Loucy (cell line): ENCODE measurements around the gene ADGRG1.

Source experiments
- EZH2phosphoT487 ChIP-seq: fragments of 200-600 bp; IDR thresholded peaks from 2 replicates; pipeline ENCODE4 v1.6.1; 2018; ENCODE audit warnings: antibody characterized with exemption, mild to moderate bottlenecking, moderate library complexity, borderline replicate concordance
- TF ChIP-seq, protein P1 (sequence below): fragments of 200-600 bp; sonication (generic); conservative IDR thresholded peaks from 2 replicates; pipeline ENCODE4 v1.5.1; 2014; ENCODE audit warnings: mild to moderate bottlenecking, antibody characterized with exemption, low read length

DNA sequence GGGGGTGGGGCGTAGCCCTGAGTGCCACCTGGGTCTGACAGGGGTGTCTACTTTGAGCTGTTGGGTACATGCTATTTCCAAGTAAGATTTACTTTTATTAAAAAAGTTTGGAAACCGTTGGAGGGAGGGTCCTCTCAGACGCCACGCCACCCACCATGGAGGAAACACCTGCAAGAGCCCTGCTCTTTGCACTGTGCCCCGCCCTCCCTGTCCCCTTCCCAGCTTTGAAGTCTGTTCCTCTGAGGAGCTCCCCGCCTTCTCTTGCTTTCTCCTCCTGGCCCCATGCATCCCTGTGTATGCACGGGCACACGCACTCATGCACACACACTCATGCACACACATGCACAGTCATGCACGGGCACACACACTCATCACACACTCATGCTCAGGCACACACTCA lies 15.5 kb downstream of the ADGRG1 start:
- TF ChIP-seq, protein P1, sequence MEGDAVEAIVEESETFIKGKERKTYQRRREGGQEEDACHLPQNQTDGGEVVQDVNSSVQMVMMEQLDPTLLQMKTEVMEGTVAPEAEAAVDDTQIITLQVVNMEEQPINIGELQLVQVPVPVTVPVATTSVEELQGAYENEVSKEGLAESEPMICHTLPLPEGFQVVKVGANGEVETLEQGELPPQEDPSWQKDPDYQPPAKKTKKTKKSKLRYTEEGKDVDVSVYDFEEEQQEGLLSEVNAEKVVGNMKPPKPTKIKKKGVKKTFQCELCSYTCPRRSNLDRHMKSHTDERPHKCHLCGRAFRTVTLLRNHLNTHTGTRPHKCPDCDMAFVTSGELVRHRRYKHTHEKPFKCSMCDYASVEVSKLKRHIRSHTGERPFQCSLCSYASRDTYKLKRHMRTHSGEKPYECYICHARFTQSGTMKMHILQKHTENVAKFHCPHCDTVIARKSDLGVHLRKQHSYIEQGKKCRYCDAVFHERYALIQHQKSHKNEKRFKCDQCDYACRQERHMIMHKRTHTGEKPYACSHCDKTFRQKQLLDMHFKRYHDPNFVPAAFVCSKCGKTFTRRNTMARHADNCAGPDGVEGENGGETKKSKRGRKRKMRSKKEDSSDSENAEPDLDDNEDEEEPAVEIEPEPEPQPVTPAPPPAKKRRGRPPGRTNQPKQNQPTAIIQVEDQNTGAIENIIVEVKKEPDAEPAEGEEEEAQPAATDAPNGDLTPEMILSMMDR: no peak
- no peak for TF ChIP-seq EZH2phosphoT487
